Prostate gland (tissue), 2 donors: ENCODE data around the gene DNM2. TPM values are rescaled to one million over a fixed set of nuclear protein-coding genes. Genes with fewer than 3 reads are reported as not detected.

Experiments
- DNase-seq: peaks from one replicate; pipeline ENCODE4 v3.0.0-alpha.2; 2019; ENCODE audit warnings: low spot score
- H3K27ac ChIP-seq, 2 donors: fragments of 200-600 bp; sonication (generic); 2 replicates each; pipeline ENCODE4 v1.5.1; 2017 to 2019
- H3K27me3 ChIP-seq: fragments of 200-600 bp; sonication (generic); replicated peaks from 2 replicates; pipeline ENCODE4 v1.5.1; 2019; ENCODE audit not compliant: insufficient read depth
- H3K36me3 ChIP-seq, 2 donors: fragments of 200-600 bp; sonication (generic); 1 replicate in 1 of 2; 2 replicates in 1 of 2; pipeline versions ENCODE4 v1.5.1 to v1.8.1; 2017 to 2019
- H3K4me1 ChIP-seq: fragments of 200-600 bp; sonication (generic); replicated peaks from 2 replicates; pipeline ENCODE4 v1.5.1; 2019
- H3K4me3 ChIP-seq, 2 donors: fragments of 200-600 bp; sonication (generic); 2 replicates each; pipeline ENCODE4 v1.5.1; 2017 to 2019
- H3K9me3 ChIP-seq: fragments of 200-600 bp; sonication (generic); 2 replicates; pipeline ENCODE4 v1.5.1; 2017
- POLR2A ChIP-seq: fragments of 450-650 bp; IDR thresholded peaks from one replicate; pipeline ENCODE4 v1.6.1; 2016; ENCODE audit warnings: antibody characterized with exemption, mild to moderate bottlenecking
- POLR2AphosphoS5 ChIP-seq: sonication (generic); formaldehyde crosslinking; IDR thresholded peaks from one replicate; pipeline ENCODE4 v1.6.1; 2017; ENCODE audit warnings: antibody characterized with exemption
- WGBS: methylation state at CpG from one replicate; pipeline ENCODE4 v1.1.5; 2018; 5-methylcytosine and 5-hydroxymethylcytosine counted together
- intact Hi-C: fragments of 100-400 bp; cut with DNase I; formaldehyde crosslinking; loops from one replicate; pipeline ENCODE4 v1.14.2; 2022
- total RNA-seq, 2 donors: library from RNA; depleted of rRNA; stranded (reverse); fragments of >200 nt; gene quantifications; one replicate each; pipeline ENCODE4 v1.1.0, GENCODE V29; 2016
- TF ChIP-seq, protein P1 (sequence below), 4 experiments: fragments of 200-600 bp in 2 of 4; fragments of 450-650 bp in 2 of 4; sonication (generic) in 2 of 4; IDR thresholded peaks; 1 replicate in 3 of 4; 2 replicates in 1 of 4; pipeline ENCODE4 v1.5.1; 2016 to 2019; ENCODE audit warnings: antibody characterized with exemption in 4 of 4, mild to moderate bottlenecking in 2 of 4, moderate library complexity in 2 of 4

Gene DNM2
- total RNA-seq, 2 donors from 2014 or later: 137 to 279 TPM

DNA sequence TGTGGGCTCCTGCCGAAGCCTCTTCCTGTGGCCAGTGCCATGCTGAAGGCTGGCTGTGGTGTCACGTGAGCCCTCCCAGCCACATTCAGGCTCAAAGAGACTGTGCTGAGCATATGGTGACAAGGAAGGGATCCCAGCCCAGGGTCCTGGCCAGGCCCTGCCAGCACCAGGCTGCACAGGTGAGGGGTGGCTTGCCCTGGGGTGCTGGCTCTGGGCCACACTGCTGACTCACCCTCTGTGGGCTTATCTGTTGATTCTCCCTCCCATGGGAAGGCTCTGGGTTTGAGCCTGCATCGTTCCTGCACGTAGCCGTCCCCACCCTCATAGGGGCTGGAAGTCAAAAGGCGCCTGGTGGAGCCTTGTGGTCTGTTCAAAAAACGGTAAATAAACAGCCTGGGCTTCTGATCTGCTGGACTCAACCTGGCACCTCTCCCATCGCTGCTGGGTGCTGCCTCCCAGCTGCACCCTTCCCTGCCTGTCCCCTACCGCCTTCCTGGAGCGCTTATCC is 31.1 kb downstream of the DNM2 start:
- Histone ChIP-seq H3K4me3 (no peak overlapping the region), H3K9me3 (no peaks in the 10 kb centered on the region), H3K4me1 (peaks cover 29% of the 10 kb centered on the region), H3K27me3 (no peaks in the 10 kb centered on the region), H3K27ac (peak overlapping the region; percentile 58 to 68), H3K36me3 (no peaks in the 10 kb centered on the region)
- intact Hi-C loops: no loop called here
- TF ChIP-seq POLR2AphosphoS5 (peak; percentile 32), POLR2A (no peak)
- WGBS: 29% methylated on average over 10 of the region's 10 CpGs
- DNase-seq: peak; percentile 39

DNA sequence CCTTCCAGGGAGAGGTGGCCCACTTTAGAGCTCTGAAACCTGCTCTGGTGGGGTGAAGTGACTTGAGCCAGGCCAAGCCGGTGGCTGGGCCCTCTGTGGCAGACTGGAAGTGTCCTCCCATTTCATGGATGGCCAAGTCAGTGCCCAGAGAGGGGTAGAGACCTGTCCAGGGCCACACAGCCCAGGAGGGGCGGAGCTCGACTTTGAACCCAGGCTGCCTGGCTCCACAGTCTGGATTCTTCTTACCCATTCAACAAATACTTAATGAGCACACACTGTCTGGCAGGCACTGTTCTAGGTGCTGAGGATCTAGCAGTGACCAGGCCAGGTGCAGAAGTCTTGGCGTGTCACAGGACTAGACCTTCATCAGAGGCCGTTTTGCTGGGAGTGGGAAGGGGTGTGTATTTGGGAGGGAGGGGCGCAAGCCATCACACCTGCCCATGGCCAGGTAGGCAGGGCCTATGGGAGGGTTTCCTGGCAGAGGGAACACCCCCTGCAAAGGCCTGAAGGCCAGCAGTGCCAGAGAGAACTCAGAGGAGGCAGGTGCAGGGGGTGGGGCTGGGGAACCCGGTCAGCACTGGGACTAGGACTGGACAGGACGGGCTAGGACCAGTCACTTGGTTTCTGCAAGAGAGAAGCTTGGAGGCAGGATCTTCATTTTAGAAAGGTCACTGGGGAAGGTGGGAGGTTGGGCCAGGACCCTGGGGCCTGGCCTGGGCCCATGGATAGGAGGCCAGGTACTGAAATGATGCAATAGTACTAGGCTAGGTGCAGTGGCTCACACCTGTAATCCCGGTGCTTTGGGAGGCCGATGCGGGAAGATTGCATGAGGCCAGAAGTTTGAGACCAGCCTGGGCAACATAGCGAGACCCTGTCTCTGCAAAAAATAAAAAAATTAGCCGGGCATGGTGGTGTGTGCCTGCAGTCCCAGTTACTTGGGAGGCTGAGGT is 31.8 kb downstream of the DNM2 start:
- Histone ChIP-seq H3K27ac (peak overlapping the region; percentile 68 to 72), H3K36me3 (no peaks in the 10 kb centered on the region), H3K4me1 (peaks cover 25% of the 10 kb centered on the region), H3K9me3 (no peaks in the 10 kb centered on the region), H3K27me3 (no peaks in the 10 kb centered on the region), H3K4me3 (no peak overlapping the region)
- whole genome bisulfite sequencing: 82% methylated on average over 12 of the region's 13 CpGs
- intact Hi-C loops: no loop called here
- TF ChIP-seq POLR2A (peak; percentile 21), POLR2AphosphoS5 (no peak)
- TF ChIP-seq, protein P1, sequence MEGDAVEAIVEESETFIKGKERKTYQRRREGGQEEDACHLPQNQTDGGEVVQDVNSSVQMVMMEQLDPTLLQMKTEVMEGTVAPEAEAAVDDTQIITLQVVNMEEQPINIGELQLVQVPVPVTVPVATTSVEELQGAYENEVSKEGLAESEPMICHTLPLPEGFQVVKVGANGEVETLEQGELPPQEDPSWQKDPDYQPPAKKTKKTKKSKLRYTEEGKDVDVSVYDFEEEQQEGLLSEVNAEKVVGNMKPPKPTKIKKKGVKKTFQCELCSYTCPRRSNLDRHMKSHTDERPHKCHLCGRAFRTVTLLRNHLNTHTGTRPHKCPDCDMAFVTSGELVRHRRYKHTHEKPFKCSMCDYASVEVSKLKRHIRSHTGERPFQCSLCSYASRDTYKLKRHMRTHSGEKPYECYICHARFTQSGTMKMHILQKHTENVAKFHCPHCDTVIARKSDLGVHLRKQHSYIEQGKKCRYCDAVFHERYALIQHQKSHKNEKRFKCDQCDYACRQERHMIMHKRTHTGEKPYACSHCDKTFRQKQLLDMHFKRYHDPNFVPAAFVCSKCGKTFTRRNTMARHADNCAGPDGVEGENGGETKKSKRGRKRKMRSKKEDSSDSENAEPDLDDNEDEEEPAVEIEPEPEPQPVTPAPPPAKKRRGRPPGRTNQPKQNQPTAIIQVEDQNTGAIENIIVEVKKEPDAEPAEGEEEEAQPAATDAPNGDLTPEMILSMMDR (IDR thresholded peaks at IDR 0.05): no peak
- DNase-seq: no peak

DNA sequence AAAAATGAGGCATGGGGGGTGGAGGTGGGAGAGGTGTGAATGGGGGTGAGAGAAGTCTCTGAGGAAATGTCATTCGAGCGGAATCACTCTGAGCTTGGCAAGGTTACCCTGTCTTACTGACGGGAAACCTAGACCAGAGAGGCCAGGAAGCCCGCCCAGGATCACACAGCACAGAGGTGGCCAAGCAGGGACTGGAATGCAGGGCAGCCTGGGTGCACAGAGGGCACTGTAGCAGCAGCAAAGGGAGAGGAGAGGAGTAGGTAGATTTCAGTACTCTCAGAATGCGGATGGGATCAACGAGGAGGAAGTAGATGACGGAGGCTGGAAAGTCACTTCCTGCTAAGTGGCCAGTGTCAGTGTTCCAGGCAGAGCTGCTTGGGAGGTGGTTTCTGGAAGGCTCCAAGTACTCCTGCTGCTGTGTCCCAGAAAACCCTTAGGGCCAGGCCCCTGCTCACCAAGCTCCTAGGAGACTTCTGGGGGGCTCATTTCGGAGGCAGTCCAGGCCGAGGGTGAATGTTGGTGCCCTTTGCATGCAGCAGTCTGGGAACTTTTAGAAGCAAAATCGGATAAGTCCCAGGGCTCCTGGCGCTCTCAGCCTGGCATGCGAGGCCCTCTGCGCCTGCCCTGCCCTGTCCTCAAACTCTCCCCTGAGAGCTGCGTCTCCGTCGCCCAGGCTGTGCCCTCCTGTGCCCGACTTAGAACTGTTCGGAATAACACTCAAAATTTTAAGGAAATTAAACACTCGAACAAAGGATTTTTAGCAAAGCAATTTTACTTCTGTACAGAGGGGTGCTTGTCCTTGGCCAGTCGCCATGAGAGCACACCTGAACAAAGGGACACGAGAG is 33.5 kb downstream of the DNM2 start:
- H3K27ac ChIP-seq: peak overlapping the region; percentile 69 to 72
- intact Hi-C loops: no loop called here
- H3K27me3 ChIP-seq: no peaks in the 10 kb centered on the region
- H3K36me3 ChIP-seq: no peaks in the 10 kb centered on the region
- peaks cover 25% of the 10 kb centered on the region for H3K4me1 ChIP-seq
- H3K9me3 ChIP-seq: no peaks in the 10 kb centered on the region
- no peak for DNase-seq
- WGBS: 48% methylated on average over 21 of the region's 21 CpGs
- no peak overlapping the region for H3K4me3 ChIP-seq
- TF ChIP-seq POLR2A (peak; percentile 41), POLR2AphosphoS5 (peak; percentile 56)
- TF ChIP-seq, protein P1 (IDR thresholded peaks at IDR 0.05): no peak

DNA sequence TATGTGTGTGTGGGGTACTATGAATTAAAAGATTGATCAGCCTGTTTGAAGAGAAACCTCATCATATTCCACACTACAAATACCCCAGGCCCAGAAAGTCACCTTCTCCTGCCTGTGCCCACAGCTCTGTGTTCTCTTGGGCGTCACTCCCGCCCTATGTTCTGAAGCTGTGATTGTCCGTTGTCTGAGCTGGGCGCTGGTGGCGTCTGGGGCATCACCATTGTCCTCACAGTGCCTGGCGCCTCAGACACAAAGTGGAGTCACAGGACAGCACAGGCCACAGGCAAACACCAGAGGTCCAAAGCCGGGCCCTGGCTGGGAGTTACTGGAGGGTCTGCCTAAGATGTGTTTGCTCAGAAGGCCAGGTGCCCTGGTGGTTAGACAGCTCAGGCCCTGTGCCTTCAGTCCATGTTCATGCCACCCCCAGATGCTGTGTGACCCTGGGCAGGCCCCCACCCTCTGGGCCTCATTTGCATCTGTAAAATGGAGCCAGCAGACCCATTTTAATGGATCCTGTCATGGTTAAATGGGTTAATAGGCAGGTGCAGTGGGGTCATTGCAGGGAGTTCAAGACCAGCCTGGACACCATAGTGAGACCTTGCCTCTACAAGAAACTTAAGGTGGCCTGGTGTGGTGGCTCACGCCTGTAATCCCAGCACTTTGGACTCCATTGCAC is 34.5 kb downstream of the DNM2 start:
- Histone ChIP-seq H3K36me3 (no peaks in the 10 kb centered on the region), H3K27me3 (no peaks in the 10 kb centered on the region), H3K27ac (peak overlapping the region; percentile 69 to 72), H3K4me1 (peaks cover 22% of the 10 kb centered on the region), H3K9me3 (no peaks in the 10 kb centered on the region), H3K4me3 (no peak overlapping the region)
- 73% methylated on average over 8 of the region's 8 CpGs for WGBS
- TF ChIP-seq POLR2A (no peak), POLR2AphosphoS5 (no peak)
- TF ChIP-seq, protein P1 (IDR thresholded peaks at IDR 0.05): no peak
- intact Hi-C loops: no loop called here
- no peak for DNase-seq
